ENCODE data around the gene UNC5B.
"Not testable (repeated sequence)": the region's sequence is repeated elsewhere in the genome, so short reads cannot be mapped to it uniquely, and the experiment has no call there.

UNC5B gene

GRCh38 chr10:71285986-71286385 is 73.6 kb downstream of the UNC5B start:
- DNase-seq, result no peak

GRCh38 chr10:71286521-71287294 is 74.3 kb downstream of the UNC5B start:
- DNase-seq, result no peak

- no peak for DNase-seq
Observed at GRCh38 chr10:71287456-71287855, 75.1 kb downstream of the UNC5B start.

- no peak for DNase-seq
Observed at GRCh38 chr10:71288461-71288860, 76.1 kb downstream of the UNC5B start.

- no peak for DNase-seq
Observed at GRCh38 chr10:71289421-71290130, 77.2 kb downstream of the UNC5B start.

- DNase-seq, result no peak
Observed at GRCh38 chr10:71290331-71290730, 78.0 kb downstream of the UNC5B start.

GRCh38 chr10:71290806-71291527 is 78.6 kb downstream of the UNC5B start:
- DNase-seq, result no peak

- no peak for DNase-seq
Observed at GRCh38 chr10:71291528-71291900, 79.1 kb downstream of the UNC5B start.

- DNase-seq, result no peak
Observed at GRCh38 chr10:71292624-71293445, 80.5 kb downstream of the UNC5B start.

- DNase-seq, result no peak
Observed at GRCh38 chr10:71293446-71294084, 81.2 kb downstream of the UNC5B start.

- DNase-seq, result no peak
Observed at GRCh38 chr10:71294091-71294561, 81.8 kb downstream of the UNC5B start.

- DNase-seq, result no peak
Observed at GRCh38 chr10:71294856-71295255, 82.5 kb downstream of the UNC5B start.

- DNase-seq, result no peak
Observed at GRCh38 chr10:71295641-71296040, 83.3 kb downstream of the UNC5B start.

GRCh38 chr10:71296086-71296485 is 83.7 kb downstream of the UNC5B start:
- DNase-seq, result no peak

GRCh38 chr10:71296811-71297210 is 84.4 kb downstream of the UNC5B start:
- not testable (repeated sequence) for DNase-seq

- no peak for DNase-seq
Observed at GRCh38 chr10:71297343-71297742, 85.0 kb downstream of the UNC5B start.

- no peak for DNase-seq
Observed at GRCh38 chr10:71299071-71299785, 86.9 kb downstream of the UNC5B start.

GRCh38 chr10:71300555-71301370 is 88.4 kb downstream of the UNC5B start:
- DNase-seq, result no peak

- no peak for DNase-seq
Observed at GRCh38 chr10:71301371-71301916, 89.1 kb downstream of the UNC5B start.

- DNase-seq, result no peak
Observed at GRCh38 chr10:71302451-71302850, 90.1 kb downstream of the UNC5B start.
